ENCODE data around the gene RASAL2. TPM values are rescaled to one million over a fixed set of nuclear protein-coding genes. Genes with fewer than 3 reads are reported as not detected.

RASAL2 gene
- total and polyA plus RNA-seq, 4 experiments from 2014 or later, result 0.28 to 0.32 TPM; not detected in 2

- intact Hi-C loops (cut with micrococcal nuclease), result no loop called here
- ChIA-PET CTCF (ENCODE audit: partially characterized antibody) (no interaction called here), POLR2A (ENCODE audit: partially characterized antibody) (no interaction called here)
- Mint-ChIP-seq H3K4me1 (no peaks in the 10 kb centered on the region), H3K27me3 (peaks cover 2 to 4% of the 10 kb centered on the region in 2 donors), H3K4me3 (no peak overlapping the region), H3K9me3 (peaks cover 0 to 9% (median 4%) of the 10 kb centered on the region in 8 donors), H3K27ac (no peak overlapping the region), H3K36me3 (no peaks in the 10 kb centered on the region)
- no peaks in the 10 kb centered on the region for H3K36me3 ChIP-seq (ENCODE audit: insufficient read depth, low read length)
- no peak for DNase-seq
- H3K27me3 ChIP-seq (ENCODE audit: insufficient read depth, low read length), result no peaks in the 10 kb centered on the region
- H3K27ac ChIP-seq (ENCODE audit: low read depth, low read length), result no peak overlapping the region
- H3K9me3 ChIP-seq (ENCODE audit: control insufficient read depth in 1 of 2, low read length in 2 of 2), result no peaks in the 10 kb centered on the region
- H3K4me1 ChIP-seq (ENCODE audit: insufficient read depth, low read length), result no peaks in the 10 kb centered on the region
- no peak overlapping the region for H3K4me3 ChIP-seq (ENCODE audit: low read length in 2 of 2)
Observed at GRCh38 chr1:178409541-178409940, 315.6 kb downstream of the RASAL2 start.

GRCh38 chr1:178411756-178412399, 318.0 kb downstream of the RASAL2 start:
- POLR2A ChIA-PET (ENCODE audit: partially characterized antibody), result no interaction called here
- Mint-ChIP-seq H3K4me1 (no peaks in the 10 kb centered on the region), H3K9me3 (peaks cover 0 to 14% (median 4%) of the 10 kb centered on the region in 8 donors), H3K36me3 (no peaks in the 10 kb centered on the region), H3K27ac (no peak overlapping the region), H3K27me3 (peaks cover 2 to 4% of the 10 kb centered on the region in 2 donors), H3K4me3 (no peak overlapping the region)
- no peak for DNase-seq
- H3K27ac ChIP-seq (ENCODE audit: low read depth, low read length), result no peak overlapping the region
- H3K4me3 ChIP-seq (ENCODE audit: low read length in 2 of 2), result no peak overlapping the region
- no peaks in the 10 kb centered on the region for H3K4me1 ChIP-seq (ENCODE audit: insufficient read depth, low read length)
- H3K36me3 ChIP-seq (ENCODE audit: insufficient read depth, low read length), result no peaks in the 10 kb centered on the region
- H3K9me3 ChIP-seq (ENCODE audit: control insufficient read depth in 1 of 2, low read length in 2 of 2), result no peaks in the 10 kb centered on the region
- intact Hi-C loops (cut with micrococcal nuclease), result no loop called here
- H3K27me3 ChIP-seq (ENCODE audit: insufficient read depth, low read length), result no peaks in the 10 kb centered on the region
- CTCF ChIA-PET (ENCODE audit: partially characterized antibody), result no interaction called here

- Histone ChIP-seq H3K36me3 (ENCODE audit: insufficient read depth, low read length) (no peaks in the 10 kb centered on the region), H3K9me3 (ENCODE audit: control insufficient read depth in 1 of 2, low read length in 2 of 2) (no peaks in the 10 kb centered on the region), H3K4me1 (ENCODE audit: insufficient read depth, low read length) (no peaks in the 10 kb centered on the region), H3K27ac (ENCODE audit: low read depth, low read length) (no peak overlapping the region), H3K27me3 (ENCODE audit: insufficient read depth, low read length) (no peaks in the 10 kb centered on the region), H3K4me3 (ENCODE audit: low read length in 2 of 2) (no peak overlapping the region)
- H3K9me3 Mint-ChIP-seq, result peaks cover 0 to 17% (median 5%) of the 10 kb centered on the region in 8 donors
- DNase-seq, result no peak
- ChIA-PET CTCF (ENCODE audit: partially characterized antibody) (no interaction called here), POLR2A (ENCODE audit: partially characterized antibody) (no interaction called here)
- no peaks in the 10 kb centered on the region for H3K4me1 Mint-ChIP-seq
- no peak overlapping the region for H3K27ac Mint-ChIP-seq
- H3K36me3 Mint-ChIP-seq, result no peaks in the 10 kb centered on the region
- no peak overlapping the region for H3K4me3 Mint-ChIP-seq
- H3K27me3 Mint-ChIP-seq, result peaks cover 2 to 4% of the 10 kb centered on the region in 2 donors
- intact Hi-C loops (cut with micrococcal nuclease), result no loop called here
Observed at GRCh38 chr1:178412400-178412770, 318.5 kb downstream of the RASAL2 start.

GRCh38 chr1:178417858-178418257, 324.0 kb downstream of the RASAL2 start:
- Mint-ChIP-seq H3K27me3 (peaks cover 0 to under 1% of the 10 kb centered on the region in 2 donors), H3K27ac (no peak overlapping the region), H3K9me3 (peaks cover 0 to 8% (median 2%) of the 10 kb centered on the region in 8 donors), H3K4me3 (no peak overlapping the region), H3K36me3 (no peaks in the 10 kb centered on the region), H3K4me1 (no peaks in the 10 kb centered on the region)
- POLR2A ChIA-PET (ENCODE audit: partially characterized antibody), result no interaction called here
- no peak for DNase-seq
- CTCF ChIA-PET (ENCODE audit: partially characterized antibody), result no interaction called here
- Histone ChIP-seq H3K9me3 (ENCODE audit: control insufficient read depth in 1 of 2, low read length in 2 of 2) (no peaks in the 10 kb centered on the region), H3K4me3 (ENCODE audit: low read length in 2 of 2) (no peak overlapping the region), H3K27ac (ENCODE audit: low read depth, low read length) (no peak overlapping the region), H3K27me3 (ENCODE audit: insufficient read depth, low read length) (no peaks in the 10 kb centered on the region), H3K4me1 (ENCODE audit: insufficient read depth, low read length) (no peaks in the 10 kb centered on the region), H3K36me3 (ENCODE audit: insufficient read depth, low read length) (no peaks in the 10 kb centered on the region)
- intact Hi-C loops (cut with micrococcal nuclease), result no loop called here

- ChIA-PET CTCF (ENCODE audit: partially characterized antibody) (no interaction called here), POLR2A (ENCODE audit: partially characterized antibody) (no interaction called here)
- no peaks in the 10 kb centered on the region for H3K4me1 Mint-ChIP-seq
- H3K27ac Mint-ChIP-seq, result no peak overlapping the region
- no peak overlapping the region for H3K4me3 Mint-ChIP-seq
- H3K27me3 ChIP-seq (ENCODE audit: insufficient read depth, low read length), result no peaks in the 10 kb centered on the region
- no peak for DNase-seq
- H3K36me3 ChIP-seq (ENCODE audit: insufficient read depth, low read length), result no peaks in the 10 kb centered on the region
- no peaks in the 10 kb centered on the region for H3K4me1 ChIP-seq (ENCODE audit: insufficient read depth, low read length)
- H3K36me3 Mint-ChIP-seq, result no peaks in the 10 kb centered on the region
- H3K9me3 Mint-ChIP-seq, result peaks cover 0 to 8% (median 2%) of the 10 kb centered on the region in 8 donors
- H3K27ac ChIP-seq (ENCODE audit: low read depth, low read length), result no peak overlapping the region
- no peaks in the 10 kb centered on the region for H3K27me3 Mint-ChIP-seq
- no peak overlapping the region for H3K4me3 ChIP-seq (ENCODE audit: low read length in 2 of 2)
- intact Hi-C loops (cut with micrococcal nuclease), result no loop called here
- no peaks in the 10 kb centered on the region for H3K9me3 ChIP-seq (ENCODE audit: control insufficient read depth in 1 of 2, low read length in 2 of 2)
Observed at GRCh38 chr1:178418284-178418955, 324.5 kb downstream of the RASAL2 start.

- H3K27me3 Mint-ChIP-seq, result peaks cover 0 to 2% of the 10 kb centered on the region in 2 donors
Observed at GRCh38 chr1:178434360-178434759, 340.5 kb downstream of the RASAL2 start.

GRCh38 chr1:178434899-178435435, 341.1 kb downstream of the RASAL2 start:
- DNase-seq, result no peak
- intact Hi-C loops (cut with micrococcal nuclease), result no loop called here
- Histone ChIP-seq H3K27me3 (ENCODE audit: insufficient read depth, low read length) (no peaks in the 10 kb centered on the region), H3K9me3 (ENCODE audit: control insufficient read depth in 1 of 2, low read length in 2 of 2) (no peaks in the 10 kb centered on the region), H3K36me3 (ENCODE audit: insufficient read depth, low read length) (no peaks in the 10 kb centered on the region), H3K27ac (ENCODE audit: low read depth, low read length) (no peak overlapping the region), H3K4me1 (ENCODE audit: insufficient read depth, low read length) (no peaks in the 10 kb centered on the region), H3K4me3 (ENCODE audit: low read length in 2 of 2) (no peak overlapping the region)
- Mint-ChIP-seq H3K4me1 (no peaks in the 10 kb centered on the region), H3K4me3 (no peak overlapping the region), H3K27me3 (peaks cover 0 to 2% of the 10 kb centered on the region in 2 donors), H3K27ac (no peak overlapping the region), H3K36me3 (no peaks in the 10 kb centered on the region), H3K9me3 (peaks cover 0 to 2% (median 0%) of the 10 kb centered on the region in 8 donors)
- ChIA-PET POLR2A (ENCODE audit: partially characterized antibody) (no interaction called here), CTCF (ENCODE audit: partially characterized antibody) (no interaction called here)

More at GRCh38 chr1:178434360-178434759, 340.5 kb downstream of the RASAL2 start:
- no peak overlapping the region for H3K27ac Mint-ChIP-seq
- Histone ChIP-seq H3K36me3 (ENCODE audit: insufficient read depth, low read length) (no peaks in the 10 kb centered on the region), H3K27me3 (ENCODE audit: insufficient read depth, low read length) (no peaks in the 10 kb centered on the region), H3K4me3 (ENCODE audit: low read length in 2 of 2) (no peak overlapping the region), H3K27ac (ENCODE audit: low read depth, low read length) (no peak overlapping the region), H3K9me3 (ENCODE audit: control insufficient read depth in 1 of 2, low read length in 2 of 2) (no peaks in the 10 kb centered on the region), H3K4me1 (ENCODE audit: insufficient read depth, low read length) (no peaks in the 10 kb centered on the region)
- no peak for DNase-seq
- no peaks in the 10 kb centered on the region for H3K36me3 Mint-ChIP-seq
- ChIA-PET CTCF (ENCODE audit: partially characterized antibody) (no interaction called here), POLR2A (ENCODE audit: partially characterized antibody) (no interaction called here)
- peaks cover 0 to 4% (median 0%) of the 10 kb centered on the region in 8 donors for H3K9me3 Mint-ChIP-seq
- no peaks in the 10 kb centered on the region for H3K4me1 Mint-ChIP-seq
- intact Hi-C loops (cut with micrococcal nuclease), result no loop called here
- no peak overlapping the region for H3K4me3 Mint-ChIP-seq
